Hepatocyte (in vitro differentiated cells): Measurements from ENCODE around the gene MINDY4. TPM values are rescaled to one million over a fixed set of nuclear protein-coding genes. Genes with fewer than 3 reads are reported as not detected.

Source experiments
- DNase-seq: peaks from one replicate; pipeline ENCODE4 v3.0.0-alpha.2; 2016; ENCODE audit warnings: low spot score
- H2AFZ ChIP-seq: fragments of 200-600 bp; sonication (generic); 2 replicates; pipeline ENCODE4 v1.6.0; 2016; ENCODE audit warnings: antibody characterized with exemption, mild to moderate bottlenecking
- H3K27ac ChIP-seq: fragments of 200-600 bp; sonication (generic); 2 replicates; pipeline ENCODE4 v1.5.1; 2016; ENCODE audit warnings: mild to moderate bottlenecking
- H3K27me3 ChIP-seq: fragments of 200-600 bp; sonication (generic); 2 replicates; pipeline ENCODE4 v1.6.1; 2016
- H3K36me3 ChIP-seq: fragments of 200-600 bp; sonication (generic); replicated peaks from 2 replicates; pipeline ENCODE4 v1.5.1; 2016; ENCODE audit warnings: low read depth; ENCODE audit not compliant: insufficient read depth
- H3K4me1 ChIP-seq: fragments of 200-600 bp; sonication (generic); 2 replicates; pipeline ENCODE4 v1.5.1; 2016; ENCODE audit warnings: mild to moderate bottlenecking, moderate library complexity; ENCODE audit not compliant: insufficient read depth
- H3K4me2 ChIP-seq: fragments of 200-600 bp; sonication (generic); 2 replicates; pipeline ENCODE4 v1.6.0; 2016
- H3K4me3 ChIP-seq: fragments of 200-600 bp; sonication (generic); 2 replicates; pipeline ENCODE4 v1.5.1; 2016; ENCODE audit warnings: mild to moderate bottlenecking
- H3K79me2 ChIP-seq: fragments of 200-600 bp; sonication (generic); 2 replicates; pipeline ENCODE4 v1.6.0; 2017; ENCODE audit warnings: mild to moderate bottlenecking
- H3K9me2 ChIP-seq: fragments of 200-600 bp; sonication (generic); replicated peaks from 2 replicates; pipeline ENCODE4 v1.6.0; 2017; ENCODE audit warnings: mild to moderate bottlenecking; ENCODE audit not compliant: insufficient read depth
- H3K9me3 ChIP-seq: fragments of 200-600 bp; sonication (generic); 2 replicates; pipeline ENCODE4 v1.5.1; 2016; ENCODE audit warnings: low read depth, mild to moderate bottlenecking
- H4K20me1 ChIP-seq: fragments of 200-600 bp; sonication (generic); 2 replicates; pipeline ENCODE4 v1.6.0; 2016; ENCODE audit warnings: mild to moderate bottlenecking; ENCODE audit not compliant: insufficient read depth, poor library complexity, severe bottlenecking
- CTCF ChIP-seq: fragments of 200-600 bp; sonication (generic); IDR thresholded peaks from 2 replicates; pipeline ENCODE4 v1.5.1; 2016; ENCODE audit warnings: antibody characterized with exemption, mild to moderate bottlenecking; ENCODE audit not compliant: poor library complexity
- EZH2 ChIP-seq: fragments of 200-600 bp; sonication (generic); IDR thresholded peaks from 2 replicates; pipeline ENCODE4 v1.6.1; 2016; ENCODE audit warnings: antibody characterized with exemption, mild to moderate bottlenecking, borderline replicate concordance
- EZH2phosphoT487 ChIP-seq: fragments of 200-600 bp; sonication (generic); IDR thresholded peaks from one replicate; pipeline ENCODE4 v1.6.1; 2018; ENCODE audit warnings: antibody characterized with exemption, mild to moderate bottlenecking, low read depth, moderate library complexity; ENCODE audit not compliant: unreplicated experiment, severe bottlenecking
- WGBS: methylation state at CpG from one replicate; pipeline ENCODE4 v1.1.6; 2016; ENCODE audit warnings: low lambda C conversion rate; ENCODE audit errors: missing lambda C conversion rate; 5-methylcytosine and 5-hydroxymethylcytosine counted together
- polyA plus RNA-seq: library from polyadenylated mRNA; unstranded; fragments of >200 nt; fragmentation: Nextera tagmentation; extraction: Ambion mirVana; gene quantifications from 2 replicates; pipeline ENCODE4 v1.2.1, GENCODE V29; 2016
- total RNA-seq: library from RNA; depleted of rRNA; stranded (reverse); fragments of >200 nt; gene quantifications from 2 replicates; pipeline ENCODE4 v1.2.3, GENCODE V29; 2014

Gene MINDY4
- total and polyA plus RNA-seq, 2 experiments from 2014 or later = 4.4 to 6.3 TPM

- no peaks in the 10 kb centered on the region for H4K20me1 ChIP-seq
- 63% methylated on average over 8 of the region's 8 CpGs for WGBS
- H3K4me2 ChIP-seq = no peak overlapping the region
- H3K9me2 ChIP-seq = no peaks in the 10 kb centered on the region
- H3K4me1 ChIP-seq = no peaks in the 10 kb centered on the region
- H3K4me3 ChIP-seq = no peak overlapping the region
- TF ChIP-seq EZH2phosphoT487 (no peak), EZH2 (no peak), CTCF (peak; percentile 36)
- DNase-seq = peak; percentile 49
- H2AFZ ChIP-seq = no peak overlapping the region
- no peaks in the 10 kb centered on the region for H3K79me2 ChIP-seq
- H3K9me3 ChIP-seq = no peaks in the 10 kb centered on the region
- H3K27me3 ChIP-seq = no peaks in the 10 kb centered on the region
- H3K36me3 ChIP-seq = no peaks in the 10 kb centered on the region
- no peak overlapping the region for H3K27ac ChIP-seq
Observed at GRCh38 chr7:30743371-30744074, 27.7 kb upstream of the MINDY4 start.

GRCh38 chr7:30744075-30744417 is 27.2 kb upstream of the MINDY4 start:
- WGBS = 94% methylated on average over 12 of the region's 12 CpGs

GRCh38 chr7:30745261-30745941 is 25.8 kb upstream of the MINDY4 start:
- Histone ChIP-seq H3K27me3 (no peaks in the 10 kb centered on the region), H4K20me1 (no peaks in the 10 kb centered on the region), H3K4me2 (no peak overlapping the region), H3K36me3 (no peaks in the 10 kb centered on the region), H3K9me3 (no peaks in the 10 kb centered on the region), H3K4me3 (no peak overlapping the region), H3K4me1 (no peaks in the 10 kb centered on the region), H3K79me2 (no peaks in the 10 kb centered on the region), H3K9me2 (no peaks in the 10 kb centered on the region), H3K27ac (no peak overlapping the region), H2AFZ (no peak overlapping the region)
- no peak for TF ChIP-seq CTCF
- no peak for TF ChIP-seq EZH2
- no peak for TF ChIP-seq EZH2phosphoT487
- DNase-seq = no peak
- 73% methylated on average over 6 of the region's 6 CpGs for WGBS

More at GRCh38 chr7:30744075-30744417, 27.2 kb upstream of the MINDY4 start:
- Histone ChIP-seq H3K4me2 (no peak overlapping the region), H3K27me3 (no peaks in the 10 kb centered on the region), H3K4me3 (no peak overlapping the region), H3K9me2 (no peaks in the 10 kb centered on the region), H2AFZ (no peak overlapping the region), H3K79me2 (no peaks in the 10 kb centered on the region), H4K20me1 (no peaks in the 10 kb centered on the region), H3K9me3 (no peaks in the 10 kb centered on the region), H3K27ac (no peak overlapping the region), H3K36me3 (no peaks in the 10 kb centered on the region), H3K4me1 (no peaks in the 10 kb centered on the region)
- no peak for DNase-seq
- TF ChIP-seq EZH2phosphoT487 (no peak), CTCF (no peak), EZH2 (no peak)
